Measurements from ENCODE around the gene DHX57. TPM values are rescaled to one million over a fixed set of nuclear protein-coding genes. Genes with fewer than 3 reads are reported as not detected.

Gene DHX57
- total RNA-seq, 1 experiment from 2014 or later: 27.5 TPM

- no peak within 1 kb of the TSS for H3K9ac ChIP-seq (ENCODE audit: extremely low read depth, insufficient read length, low read length)
- no peaks in the 10 kb centered on the region for H3K79me2 ChIP-seq (ENCODE audit: insufficient read depth, low read length)
- no peak within 1 kb of the TSS for H2BK20ac ChIP-seq (ENCODE audit: low read depth, low read length, poor library complexity, severe bottlenecking)
- no peaks in the 10 kb centered on the region for H3K4me1 ChIP-seq (ENCODE audit: insufficient read depth, low read length)
- no peak within 1 kb of the TSS for H3K4me2 ChIP-seq (ENCODE audit: insufficient read depth, insufficient read length, low read length)
- no peak within 1 kb of the TSS for H3K14ac ChIP-seq (ENCODE audit: insufficient read depth, low read length)
- no peaks in the 10 kb centered on the region for H3K27me3 ChIP-seq (ENCODE audit: insufficient read depth, low read length)
- no peak for TF ChIP-seq CTCF (conservative IDR thresholded peaks at IDR 0.05)
- Mint-ChIP-seq H3K9me3 (no peaks in the 10 kb centered on the region), H3K36me3 (ENCODE audit: insufficient read depth in 1 of 3, low read depth in 3 of 3) (no peaks in the 10 kb centered on the region), H3K4me1 (peaks cover 0 to 3% of the 10 kb centered on the region in 2 experiments; a peak in 1 of 4 replicates), H3K27me3 (ENCODE audit: low read depth) (no peaks in the 10 kb centered on the region), H3K27ac (no peak within 1 kb of the TSS), H3K4me3 (no peak within 1 kb of the TSS)
- H2AK5ac ChIP-seq (ENCODE audit: insufficient read length, low read length): no peak within 1 kb of the TSS
- no peak within 1 kb of the TSS for H3K23ac ChIP-seq (ENCODE audit: insufficient read length, low read depth, low read length)
- H4K20me1 ChIP-seq (ENCODE audit: control insufficient read depth, insufficient read depth, insufficient read length): no peaks in the 10 kb centered on the region
- H3K23me2 ChIP-seq (ENCODE audit: insufficient read length, low read depth, low read length, poor library complexity, severe bottlenecking): no peaks in the 10 kb centered on the region
- H3K4ac ChIP-seq (ENCODE audit: low read depth, low read length): no peak within 1 kb of the TSS
- H3K9me3 ChIP-seq (ENCODE audit: control insufficient read depth, low read depth, low read length): no peaks in the 10 kb centered on the region
- no CpG with 5 or more reads among the region's 3 CpGs for WGBS (ENCODE audit: extremely low coverage, insufficient read length, low lambda C conversion rate)
- H2BK12ac ChIP-seq (ENCODE audit: insufficient read length, low read depth, low read length): no peak within 1 kb of the TSS
- H3K79me1 ChIP-seq (ENCODE audit: insufficient read depth, low read depth, low read length, poor library complexity, severe bottlenecking): no peaks in the 10 kb centered on the region
- no peak within 1 kb of the TSS for H3K56ac ChIP-seq (ENCODE audit: insufficient read length, low read depth, low read length)
- no peak within 1 kb of the TSS for H2BK120ac ChIP-seq (ENCODE audit: low read depth, low read length, poor library complexity, severe bottlenecking)
- no peak within 1 kb of the TSS for H4K91ac ChIP-seq (ENCODE audit: insufficient read length, low read depth, low read length)
- no peak within 1 kb of the TSS for H3T11ph ChIP-seq (ENCODE audit: low read length)
- no peak within 1 kb of the TSS for H2AFZ ChIP-seq (ENCODE audit: low read length)
- DNase-seq: no peak
- no peak within 1 kb of the TSS for H4K8ac ChIP-seq (replicated peaks; ENCODE audit: insufficient read length, low read depth, low read length)
- no peak within 1 kb of the TSS for H3K18ac ChIP-seq (ENCODE audit: insufficient read length, low read depth, low read length)
- H2BK5ac ChIP-seq (ENCODE audit: insufficient read length, low read length): no peak within 1 kb of the TSS
- no peak within 1 kb of the TSS for H3K27ac ChIP-seq (ENCODE audit: insufficient read length, low read depth, low read length)
- H4K5ac ChIP-seq (ENCODE audit: insufficient read length, low read depth, low read length): no peak within 1 kb of the TSS
- H2BK15ac ChIP-seq (ENCODE audit: low read depth, low read length): no peak within 1 kb of the TSS
Observed at GRCh38 chr2:38889575-38889974, 13.8 kb upstream of the DHX57 start, which contains the start of gene ARHGEF33. ARHGEF33 (plus strand) TSS chr2:38889875; CDS start chr2:38919448, 29,573 bp downstream.

All from H9 (cell line).